GM10266 (cell line): ENCODE measurements around the gene AMPD1.

Experiments
- DNase-seq: peaks from one replicate; pipeline ENCODE4 v3.0.0; 2012; ENCODE audit errors: extremely low spot score
- TF ChIP-seq, protein P1 (sequence below): IDR thresholded peaks from 2 replicates; pipeline ENCODE4 v1.5.1; 2012; ENCODE audit warnings: mild to moderate bottlenecking, low read depth; ENCODE audit not compliant: control insufficient read depth, insufficient read depth; ENCODE audit errors: missing control alignments

The AMPD1 gene

DNA sequence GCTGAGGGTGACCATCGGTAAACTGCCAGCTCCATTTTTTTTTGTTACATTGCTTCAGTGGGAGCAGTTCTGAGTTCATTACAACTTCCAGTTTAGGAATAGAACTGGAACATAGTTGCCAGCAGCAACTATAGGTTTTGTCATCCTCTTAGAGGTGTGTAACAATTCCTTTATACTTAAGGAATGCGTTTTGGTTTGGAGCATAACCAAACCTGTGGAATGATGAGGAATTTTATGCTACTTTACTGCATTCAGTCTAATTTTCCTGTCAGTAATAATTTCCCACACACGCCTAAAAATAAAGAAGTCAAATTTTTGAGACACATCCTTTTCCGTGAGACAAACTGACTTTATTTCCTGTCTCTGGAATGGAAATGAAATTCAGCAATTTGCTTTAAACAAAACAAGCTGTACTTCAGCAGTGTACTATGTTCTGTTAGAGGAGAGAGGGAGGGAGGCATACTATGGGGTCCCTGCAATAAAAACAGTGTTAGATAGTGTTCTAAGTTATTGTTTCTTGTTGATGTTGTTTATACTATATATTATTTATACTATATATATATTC lies 4.8 kb upstream of the AMPD1 start:
- no peak for DNase-seq
- TF ChIP-seq, protein P1, sequence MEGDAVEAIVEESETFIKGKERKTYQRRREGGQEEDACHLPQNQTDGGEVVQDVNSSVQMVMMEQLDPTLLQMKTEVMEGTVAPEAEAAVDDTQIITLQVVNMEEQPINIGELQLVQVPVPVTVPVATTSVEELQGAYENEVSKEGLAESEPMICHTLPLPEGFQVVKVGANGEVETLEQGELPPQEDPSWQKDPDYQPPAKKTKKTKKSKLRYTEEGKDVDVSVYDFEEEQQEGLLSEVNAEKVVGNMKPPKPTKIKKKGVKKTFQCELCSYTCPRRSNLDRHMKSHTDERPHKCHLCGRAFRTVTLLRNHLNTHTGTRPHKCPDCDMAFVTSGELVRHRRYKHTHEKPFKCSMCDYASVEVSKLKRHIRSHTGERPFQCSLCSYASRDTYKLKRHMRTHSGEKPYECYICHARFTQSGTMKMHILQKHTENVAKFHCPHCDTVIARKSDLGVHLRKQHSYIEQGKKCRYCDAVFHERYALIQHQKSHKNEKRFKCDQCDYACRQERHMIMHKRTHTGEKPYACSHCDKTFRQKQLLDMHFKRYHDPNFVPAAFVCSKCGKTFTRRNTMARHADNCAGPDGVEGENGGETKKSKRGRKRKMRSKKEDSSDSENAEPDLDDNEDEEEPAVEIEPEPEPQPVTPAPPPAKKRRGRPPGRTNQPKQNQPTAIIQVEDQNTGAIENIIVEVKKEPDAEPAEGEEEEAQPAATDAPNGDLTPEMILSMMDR = no peak

GRCh38 chr1:114696810-114697209 lies 1.5 kb upstream of the AMPD1 start:
- DNase-seq = no peak

DNA sequence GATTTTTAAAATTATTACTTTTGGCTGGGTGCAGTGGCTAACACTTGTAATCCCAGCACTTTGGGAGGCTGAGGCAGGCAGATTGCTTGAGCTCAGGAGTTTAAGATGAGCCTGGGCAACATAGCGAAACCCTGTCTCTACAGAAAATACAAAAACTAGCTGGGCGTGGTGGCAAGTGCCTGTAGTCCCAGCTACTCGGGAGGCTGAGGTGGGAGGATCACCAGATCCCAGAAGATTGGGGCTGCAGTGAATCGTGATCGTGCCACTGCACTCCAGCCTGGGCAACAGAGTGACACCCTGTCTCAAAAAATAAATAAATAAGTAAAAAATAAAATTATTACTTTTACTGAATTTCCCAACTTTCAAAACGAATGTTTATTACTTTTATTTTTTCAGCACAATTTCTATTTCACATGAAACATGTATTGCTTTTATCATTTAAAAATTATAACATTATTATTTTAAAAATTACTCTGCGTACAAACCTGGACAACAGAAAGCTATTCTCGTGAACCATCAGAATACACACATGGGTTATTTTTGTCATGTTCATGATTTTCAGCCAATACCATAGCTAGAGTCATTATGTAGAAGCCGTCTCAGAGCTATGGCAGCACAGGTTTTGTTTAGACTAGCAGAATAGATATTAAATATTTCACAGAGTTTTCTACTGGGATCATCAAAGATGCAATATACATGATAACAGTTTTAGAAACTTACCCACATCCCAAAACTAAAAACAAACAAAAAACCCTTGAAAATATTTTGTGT lies 621 bp downstream of the AMPD1 start:
- TF ChIP-seq, protein P1 = no peak
- DNase-seq = no peak

More at GRCh38 chr1:114696810-114697209, 1.5 kb upstream of the AMPD1 start:
- TF ChIP-seq, protein P1 = no peak

GRCh38 chr1:114692947-114693346 lies 2.4 kb downstream of the AMPD1 start:
- DNase-seq = no peak
- TF ChIP-seq, protein P1 = no peak

- DNase-seq = no peak
- TF ChIP-seq, protein P1 = no peak
Measured at GRCh38 chr1:114691061-114691460, 4.3 kb downstream of the AMPD1 start.

GRCh38 chr1:114690148-114690547 lies 5.2 kb downstream of the AMPD1 start:
- TF ChIP-seq, protein P1 = no peak
- DNase-seq = no peak

DNA sequence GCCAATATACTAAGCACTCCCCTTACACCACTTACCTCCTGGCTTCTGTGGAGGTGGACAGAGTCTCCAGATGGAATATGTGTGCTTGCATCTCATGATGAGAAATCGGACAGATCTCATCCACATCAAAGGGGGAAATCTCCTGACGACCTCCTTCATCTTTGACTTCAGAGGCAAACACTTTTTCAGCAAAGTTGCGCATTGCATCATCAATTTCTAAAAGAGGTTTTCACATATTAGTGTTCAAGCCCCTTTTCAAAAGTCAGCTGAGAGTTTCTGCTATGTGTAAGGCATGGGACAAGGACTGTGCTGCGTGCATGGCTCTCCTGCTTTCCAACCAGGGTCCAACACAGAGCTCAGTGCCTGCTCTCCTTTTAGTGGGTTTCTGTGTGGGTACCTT lies 6.8 kb downstream of the AMPD1 start:
- DNase-seq = no peak
- TF ChIP-seq, protein P1 = no peak
